Measurements from ENCODE around the gene TGFBI. TPM values are rescaled to one million over a fixed set of nuclear protein-coding genes. Genes with fewer than 3 reads are reported as not detected.

TGFBI gene
- total and polyA plus RNA-seq, 9 of the 15 experiments (the other 6 are each of a cell fraction or from before 2014, with no cell fraction given), result 0.05 to 0.62 (median 0.08) TPM; not detected in 6

DNA sequence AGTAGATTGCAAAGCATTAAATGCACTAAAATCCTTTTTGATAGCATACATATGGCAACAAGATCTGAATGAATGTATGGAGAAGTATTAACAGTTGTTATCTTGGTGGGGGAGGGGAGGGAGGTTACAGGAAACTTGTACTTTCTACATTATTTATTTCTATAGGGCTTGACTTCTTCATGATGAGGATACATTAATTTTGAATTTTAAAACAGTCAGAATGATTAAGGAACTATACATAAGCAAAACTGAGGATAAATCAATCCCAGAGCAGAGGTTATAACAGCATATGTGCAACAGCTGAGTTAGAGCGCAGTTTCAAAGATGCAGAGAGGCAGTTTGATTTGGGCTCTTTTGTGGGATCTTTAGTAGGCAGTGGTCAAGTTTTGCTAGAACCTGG is 80.0 kb downstream of the TGFBI start (continued):
- no peak for TF ChIP-seq ZNF644 (tag; IDR thresholded peaks at IDR 0.05; ENCODE audit: low read depth)
- TF ChIP-seq PHB (CRISPR knock-in tag; IDR thresholded peaks at IDR 0.05), result no peak

GRCh38 chr5:136109453-136110135 is 80.8 kb downstream of the TGFBI start:
- CTCF ChIA-PET (ENCODE audit: low intra/inter-chr PET ratio), result no interaction called here
- Histone ChIP-seq H3K9me1 (ENCODE audit: control insufficient read depth, insufficient read depth, low read length) (no peaks in the 10 kb centered on the region), H3K9ac (ENCODE audit: insufficient read depth in 1 of 2, low read depth in 2 of 2, low read length in 2 of 2) (no peak overlapping the region), H3K4me2 (ENCODE audit: insufficient read depth, low read length) (no peak overlapping the region), H3K9me3 (replicated peaks; ENCODE audit: control insufficient read depth, insufficient read depth, low read depth, low read length) (no peaks in the 10 kb centered on the region), H3K27me3 (ENCODE audit: control insufficient read depth in 2 of 2, insufficient read depth in 2 of 2, low read length in 2 of 2) (peaks cover 5 to 17% of the 10 kb centered on the region in 2 experiments; a peak in 4 of 5 replicates), H4K20me1 (replicated peaks; ENCODE audit: control insufficient read depth, insufficient read depth, low read length) (no peaks in the 10 kb centered on the region), H3K4me3 (no peak overlapping the region), H3K79me2 (ENCODE audit: control insufficient read depth, insufficient read depth, low read length) (no peaks in the 10 kb centered on the region), H3K4me1 (replicated peaks in 1 of 2; ENCODE audit: control insufficient read depth in 2 of 2, insufficient read depth in 2 of 2, low read length in 2 of 2) (no peaks in the 10 kb centered on the region; a peak in 2 of 5 replicates), H2AFZ (ENCODE audit: low read depth, low read length) (no peak overlapping the region), H3K27ac (ENCODE audit: extremely low read depth, low read depth, low read length) (no peak overlapping the region), H3K36me3 (ENCODE audit: control insufficient read depth, insufficient read depth, low read length) (no peaks in the 10 kb centered on the region)
- intact Hi-C loops (cut with micrococcal nuclease) (no loop called here), in situ Hi-C loops (cut with MboI) (no loop called here)
- 4% methylated on average over 5 of the region's 5 CpGs for WGBS (ENCODE audit: insufficient coverage, low coverage, missing lambda C conversion rate)
- TF ChIP-seq ZNF12 (CRISPR knock-in tag; IDR thresholded peaks at IDR 0.05) (peak; percentile 93), CBFA2T3 (IDR thresholded peaks at IDR 0.05) (peak; percentile 22; the same call in 1 of the 2 replicates), BHLHE40 (IDR thresholded peaks at IDR 0.05; ENCODE audit: low read length) (0 out of 2 replicates have a peak, but pooled peaks have one; percentile 30)
- TF ChIP-seq, protein P1, sequence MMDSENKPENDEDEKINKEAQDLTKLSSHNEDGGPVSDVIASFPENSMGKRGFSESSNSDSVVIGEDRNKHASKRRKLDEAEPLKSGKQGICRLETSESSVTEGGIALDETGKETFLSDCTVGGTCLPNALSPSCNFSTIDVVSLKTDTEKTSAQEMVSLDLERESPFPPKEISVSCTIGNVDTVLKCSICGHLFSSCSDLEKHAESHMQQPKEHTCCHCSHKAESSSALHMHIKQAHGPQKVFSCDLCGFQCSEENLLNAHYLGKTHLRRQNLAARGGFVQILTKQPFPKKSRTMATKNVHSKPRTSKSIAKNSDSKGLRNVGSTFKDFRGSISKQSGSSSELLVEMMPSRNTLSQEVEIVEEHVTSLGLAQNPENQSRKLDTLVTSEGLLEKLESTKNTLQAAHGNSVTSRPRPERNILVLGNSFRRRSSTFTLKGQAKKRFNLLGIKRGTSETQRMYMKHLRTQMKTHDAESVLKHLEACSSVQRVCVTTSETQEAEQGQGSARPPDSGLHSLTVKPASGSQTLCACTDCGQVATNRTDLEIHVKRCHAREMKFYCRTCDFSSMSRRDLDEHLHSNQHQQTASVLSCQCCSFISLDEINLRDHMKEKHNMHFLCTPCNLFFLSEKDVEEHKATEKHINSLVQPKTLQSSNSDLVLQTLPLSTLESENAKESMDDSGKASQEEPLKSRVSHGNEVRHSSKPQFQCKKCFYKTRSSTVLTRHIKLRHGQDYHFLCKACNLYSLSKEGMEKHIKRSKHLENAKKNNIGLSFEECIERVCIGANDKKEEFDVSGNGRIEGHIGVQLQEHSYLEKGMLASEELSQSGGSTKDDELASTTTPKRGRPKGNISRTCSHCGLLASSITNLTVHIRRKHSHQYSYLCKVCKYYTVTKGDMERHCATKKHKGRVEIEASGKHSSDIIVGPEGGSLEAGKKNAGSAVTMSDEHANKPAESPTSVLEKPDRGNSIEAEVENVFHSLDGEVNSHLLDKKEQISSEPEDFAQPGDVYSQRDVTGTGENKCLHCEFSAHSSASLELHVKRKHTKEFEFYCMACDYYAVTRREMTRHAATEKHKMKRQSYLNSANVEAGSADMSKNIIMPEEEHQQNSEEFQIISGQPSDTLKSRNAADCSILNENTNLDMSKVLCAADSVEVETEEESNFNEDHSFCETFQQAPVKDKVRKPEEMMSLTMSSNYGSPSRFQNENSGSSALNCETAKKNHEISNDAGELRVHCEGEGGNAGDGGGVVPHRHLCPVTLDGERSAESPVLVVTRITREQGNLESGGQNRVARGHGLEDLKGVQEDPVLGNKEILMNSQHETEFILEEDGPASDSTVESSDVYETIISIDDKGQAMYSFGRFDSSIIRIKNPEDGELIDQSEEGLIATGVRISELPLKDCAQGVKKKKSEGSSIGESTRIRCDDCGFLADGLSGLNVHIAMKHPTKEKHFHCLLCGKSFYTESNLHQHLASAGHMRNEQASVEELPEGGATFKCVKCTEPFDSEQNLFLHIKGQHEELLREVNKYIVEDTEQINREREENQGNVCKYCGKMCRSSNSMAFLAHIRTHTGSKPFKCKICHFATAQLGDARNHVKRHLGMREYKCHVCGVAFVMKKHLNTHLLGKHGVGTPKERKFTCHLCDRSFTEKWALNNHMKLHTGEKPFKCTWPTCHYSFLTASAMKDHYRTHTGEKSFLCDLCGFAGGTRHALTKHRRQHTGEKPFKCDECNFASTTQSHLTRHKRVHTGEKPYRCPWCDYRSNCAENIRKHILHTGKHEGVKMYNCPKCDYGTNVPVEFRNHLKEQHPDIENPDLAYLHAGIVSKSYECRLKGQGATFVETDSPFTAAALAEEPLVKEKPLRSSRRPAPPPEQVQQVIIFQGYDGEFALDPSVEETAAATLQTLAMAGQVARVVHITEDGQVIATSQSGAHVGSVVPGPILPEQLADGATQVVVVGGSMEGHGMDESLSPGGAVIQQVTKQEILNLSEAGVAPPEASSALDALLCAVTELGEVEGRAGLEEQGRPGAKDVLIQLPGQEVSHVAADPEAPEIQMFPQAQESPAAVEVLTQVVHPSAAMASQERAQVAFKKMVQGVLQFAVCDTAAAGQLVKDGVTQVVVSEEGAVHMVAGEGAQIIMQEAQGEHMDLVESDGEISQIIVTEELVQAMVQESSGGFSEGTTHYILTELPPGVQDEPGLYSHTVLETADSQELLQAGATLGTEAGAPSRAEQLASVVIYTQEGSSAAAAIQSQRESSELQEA (IDR thresholded peaks at IDR 0.05; ENCODE audit: low read depth), result no peak
- no peak for DNase-seq (ENCODE audit: extremely low read depth in 1 of 4, low spot score in 3 of 4)
- POLR2A ChIA-PET, result interaction anchor here (0.5 to 1.1 kb wide), 4 partner anchors 9 to 31 kb away, joined by 3 read pairs; no protein-coding TSS in a partner anchor
- FAIRE-seq, result no peak
- BruUV-seq (replicated peaks), result no TSS peak
- ATAC-seq, result no peak
